OCI-LY7 (cell line): ENCODE data around the gene VWF. TPM values are rescaled to one million over a fixed set of nuclear protein-coding genes. Genes with fewer than 3 reads are reported as not detected.
"Not testable (repeated sequence)": the region's sequence is repeated elsewhere in the genome, so short reads cannot be mapped to it uniquely, and the experiment has no call there.

ENCODE experiments used
- BruUV-seq: library from RNA; stranded (reverse); fragments of 400-500 nt; replicated peaks from 2 replicates; lab custom pipeline; 2021; lab: Mats Ljungman, UMichigan
- CTCF ChIA-PET: fragments of 300-600 bp; sonication (Branson Sonifier 250); formaldehyde crosslinking; loops from one replicate; lab custom pipeline; 2022; ENCODE audit warnings: antibody characterized with exemption; ENCODE audit not compliant: unreplicated experiment; lab: Charles Lee
- POLR2A ChIA-PET: fragments of 300-600 bp; sonication (Branson Sonifier 250); formaldehyde crosslinking; loops from one replicate; lab custom pipeline; 2022; ENCODE audit warnings: antibody characterized with exemption; lab: Charles Lee
- DNase-seq: peaks from one replicate; pipeline ENCODE4 v3.0.0-alpha.2; 2015; ENCODE audit warnings: low spot score
- H2AFZ ChIP-seq: fragments of 200-600 bp; sonication (generic), shearing (Covaris generic); 2 replicates; pipeline ENCODE4 v1.6.1; 2014; ENCODE audit warnings: mild to moderate bottlenecking, antibody characterized with exemption, low read length, moderate library complexity
- H3K27ac ChIP-seq: fragments of 200-600 bp; sonication (generic); 2 replicates; pipeline ENCODE4 v1.5.1; 2014; ENCODE audit warnings: mixed run types, low read depth, mild to moderate bottlenecking, moderate library complexity, low read length, inconsistent platforms; ENCODE audit not compliant: poor library complexity, severe bottlenecking
- H3K36me3 ChIP-seq: fragments of 200-600 bp; sonication (generic); 2 replicates; pipeline ENCODE4 v1.6.1; 2014; ENCODE audit warnings: mild to moderate bottlenecking, antibody characterized with exemption, low read length, moderate library complexity, mixed read lengths; ENCODE audit not compliant: insufficient read depth
- H3K4me1 ChIP-seq: fragments of 200-600 bp; sonication (generic); 2 replicates; pipeline ENCODE4 v1.5.1; 2014; ENCODE audit warnings: mild to moderate bottlenecking, low read length; ENCODE audit not compliant: insufficient read depth, poor library complexity, severe bottlenecking
- H3K4me2 ChIP-seq: fragments of 200-600 bp; sonication (generic); 2 replicates; pipeline ENCODE4 v1.6.1; 2014; ENCODE audit warnings: mild to moderate bottlenecking, low read length
- H3K4me3 ChIP-seq: fragments of 200-600 bp; sonication (generic); 2 replicates; pipeline ENCODE4 v1.5.1; 2014; ENCODE audit warnings: mild to moderate bottlenecking, low read depth, low read length; ENCODE audit not compliant: poor library complexity, severe bottlenecking
- H3K79me2 ChIP-seq: fragments of 200-600 bp; sonication (generic); 2 replicates; pipeline ENCODE4 v1.6.1; 2016; ENCODE audit warnings: low read depth, mild to moderate bottlenecking, low read length, moderate library complexity, mixed read lengths; ENCODE audit not compliant: insufficient read depth
- H3K9me2 ChIP-seq: fragments of 200-600 bp; sonication (generic); 2 replicates; pipeline ENCODE4 v1.6.1; 2016; ENCODE audit warnings: mild to moderate bottlenecking, low read length, mixed read lengths; ENCODE audit not compliant: insufficient read depth
- H3K9me3 ChIP-seq: fragments of 200-600 bp; sonication (generic); 2 replicates; pipeline ENCODE4 v1.6.1; 2014; ENCODE audit warnings: mild to moderate bottlenecking, mixed run types, low read length, mixed read lengths
- H4K20me1 ChIP-seq: fragments of 200-600 bp; sonication (generic); 2 replicates; pipeline ENCODE4 v1.6.1; 2014; ENCODE audit warnings: mild to moderate bottlenecking, antibody characterized with exemption, low read length, moderate library complexity, mixed read lengths; ENCODE audit not compliant: insufficient read depth
- EZH2phosphoT487 ChIP-seq: fragments of 200-600 bp; sonication (generic); IDR thresholded peaks from 2 replicates; pipeline ENCODE4 v1.6.1; 2018; ENCODE audit warnings: low read depth, borderline replicate concordance, mild to moderate bottlenecking, mixed run types, antibody characterized with exemption, low read length, moderate library complexity, mixed read lengths
- intact Hi-C: fragments of 100-400 bp; cut with micrococcal nuclease; formaldehyde crosslinking; loops from one replicate; pipeline ENCODE4 v1.10.0; 2022; ENCODE audit not compliant: unreplicated experiment
- total RNA-seq, 2 experiments: library from RNA; depleted of rRNA in 1 of 2; stranded (reverse); fragments of >200 nt in 1 of 2; shearing (Covaris generic) in 1 of 2; gene quantifications; 2 replicates each; pipeline ENCODE4 v1.2.3, GENCODE V29; 2014 to 2022
- TF ChIP-seq, protein P1 (sequence below): fragments of 200-600 bp; sonication (generic); conservative IDR thresholded peaks from 2 replicates; pipeline ENCODE4 v1.5.1; 2014; ENCODE audit warnings: mild to moderate bottlenecking, antibody characterized with exemption, low read length, moderate library complexity, mixed read lengths

VWF gene
- total RNA-seq, 2 experiments from 2014 or later = 0.32 TPM; not detected in 1

DNA sequence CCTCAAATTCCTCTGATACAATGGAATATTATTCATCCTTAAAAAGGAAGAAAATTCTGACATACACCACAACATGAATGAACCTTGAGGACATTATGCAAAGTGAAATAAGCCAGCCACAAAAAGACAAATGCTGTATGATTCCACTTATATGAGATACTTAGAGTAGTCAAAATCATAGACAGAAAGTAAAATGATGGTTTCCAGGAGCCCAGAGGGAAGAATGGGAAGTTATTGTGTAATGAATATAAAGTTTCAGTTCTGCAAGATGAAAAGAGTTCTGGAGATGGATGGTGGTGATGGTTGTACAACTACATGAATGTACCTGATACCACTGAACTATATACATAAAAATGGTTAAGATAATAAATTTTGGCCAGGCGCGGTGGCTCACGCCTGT, 18.3 kb downstream of the VWF start:
- H3K27ac ChIP-seq = no peak overlapping the region
- H3K4me1 ChIP-seq = no peaks in the 10 kb centered on the region
- no peaks in the 10 kb centered on the region for H4K20me1 ChIP-seq
- TF ChIP-seq, protein P1, sequence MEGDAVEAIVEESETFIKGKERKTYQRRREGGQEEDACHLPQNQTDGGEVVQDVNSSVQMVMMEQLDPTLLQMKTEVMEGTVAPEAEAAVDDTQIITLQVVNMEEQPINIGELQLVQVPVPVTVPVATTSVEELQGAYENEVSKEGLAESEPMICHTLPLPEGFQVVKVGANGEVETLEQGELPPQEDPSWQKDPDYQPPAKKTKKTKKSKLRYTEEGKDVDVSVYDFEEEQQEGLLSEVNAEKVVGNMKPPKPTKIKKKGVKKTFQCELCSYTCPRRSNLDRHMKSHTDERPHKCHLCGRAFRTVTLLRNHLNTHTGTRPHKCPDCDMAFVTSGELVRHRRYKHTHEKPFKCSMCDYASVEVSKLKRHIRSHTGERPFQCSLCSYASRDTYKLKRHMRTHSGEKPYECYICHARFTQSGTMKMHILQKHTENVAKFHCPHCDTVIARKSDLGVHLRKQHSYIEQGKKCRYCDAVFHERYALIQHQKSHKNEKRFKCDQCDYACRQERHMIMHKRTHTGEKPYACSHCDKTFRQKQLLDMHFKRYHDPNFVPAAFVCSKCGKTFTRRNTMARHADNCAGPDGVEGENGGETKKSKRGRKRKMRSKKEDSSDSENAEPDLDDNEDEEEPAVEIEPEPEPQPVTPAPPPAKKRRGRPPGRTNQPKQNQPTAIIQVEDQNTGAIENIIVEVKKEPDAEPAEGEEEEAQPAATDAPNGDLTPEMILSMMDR = no peak
- no peak for TF ChIP-seq EZH2phosphoT487
- DNase-seq = no peak
- ChIA-PET POLR2A (no interaction called here), CTCF (no interaction called here)
- H3K4me2 ChIP-seq = no peak overlapping the region
- no peaks in the 10 kb centered on the region for H3K36me3 ChIP-seq
- no peak overlapping the region for H2AFZ ChIP-seq
- H3K9me3 ChIP-seq = no peaks in the 10 kb centered on the region
- H3K4me3 ChIP-seq = no peak overlapping the region
- H3K9me2 ChIP-seq = no peaks in the 10 kb centered on the region
- no TSS peak for BruUV-seq
- no peaks in the 10 kb centered on the region for H3K79me2 ChIP-seq
- intact Hi-C loops = no loop called here

DNA sequence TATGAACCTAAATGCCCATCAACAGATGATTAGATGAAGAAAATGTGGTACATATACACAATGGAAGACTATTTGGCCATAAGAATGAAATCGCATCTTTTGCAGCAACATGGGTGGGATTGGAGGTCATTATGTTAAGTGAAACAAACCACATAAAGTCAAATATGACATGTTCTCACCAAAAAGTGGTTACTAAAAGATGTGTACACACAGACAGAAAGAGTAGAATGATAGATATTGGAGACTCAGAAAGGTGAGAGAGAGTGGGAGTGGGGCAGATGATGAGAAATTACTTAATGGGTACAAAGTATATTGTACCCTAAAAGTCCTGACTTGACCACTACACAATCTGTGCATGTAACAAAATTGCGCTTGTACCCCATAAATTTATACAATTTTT, 19.6 kb downstream of the VWF start:
- H3K9me3 ChIP-seq = no peaks in the 10 kb centered on the region
- no peak overlapping the region for H3K27ac ChIP-seq
- ChIA-PET CTCF (no interaction called here), POLR2A (no interaction called here)
- no peaks in the 10 kb centered on the region for H3K9me2 ChIP-seq
- H3K36me3 ChIP-seq = no peaks in the 10 kb centered on the region
- no peak overlapping the region for H3K4me3 ChIP-seq
- no TSS peak for BruUV-seq
- no peak for TF ChIP-seq EZH2phosphoT487
- TF ChIP-seq, protein P1 = no peak
- no peak overlapping the region for H3K4me2 ChIP-seq
- no peak for DNase-seq
- no peaks in the 10 kb centered on the region for H4K20me1 ChIP-seq
- intact Hi-C loops = no loop called here
- no peaks in the 10 kb centered on the region for H3K4me1 ChIP-seq
- no peak overlapping the region for H2AFZ ChIP-seq
- no peaks in the 10 kb centered on the region for H3K79me2 ChIP-seq

DNA sequence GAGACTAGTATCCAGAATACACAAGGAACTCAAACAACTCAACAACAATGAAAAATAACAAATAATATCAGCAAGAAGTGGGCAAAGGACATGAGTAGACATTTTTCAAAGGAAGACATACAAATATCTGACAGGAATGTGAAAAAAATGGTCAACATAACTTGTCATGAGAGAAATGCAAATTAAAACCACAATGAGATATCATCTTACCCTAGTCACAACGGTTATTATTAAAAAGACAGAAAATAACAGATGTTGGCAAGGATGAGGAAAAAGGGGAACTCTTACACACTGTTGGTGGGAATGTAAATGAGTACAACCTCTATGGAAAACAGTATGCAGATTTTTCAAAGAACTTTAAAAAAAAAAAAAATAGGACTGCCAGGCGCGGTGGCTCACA, 20.4 kb downstream of the VWF start:
- H3K4me3 ChIP-seq = no peak overlapping the region
- ChIA-PET CTCF (no interaction called here), POLR2A (no interaction called here)
- no TSS peak for BruUV-seq
- H3K36me3 ChIP-seq = no peaks in the 10 kb centered on the region
- H2AFZ ChIP-seq = no peak overlapping the region
- TF ChIP-seq, protein P1 = no peak
- no peak for TF ChIP-seq EZH2phosphoT487
- DNase-seq = peak; percentile 6
- H3K4me1 ChIP-seq = no peaks in the 10 kb centered on the region
- intact Hi-C loops = no loop called here
- no peaks in the 10 kb centered on the region for H4K20me1 ChIP-seq
- H3K9me2 ChIP-seq = no peaks in the 10 kb centered on the region
- no peak overlapping the region for H3K4me2 ChIP-seq
- no peaks in the 10 kb centered on the region for H3K9me3 ChIP-seq
- H3K27ac ChIP-seq = no peak overlapping the region
- no peaks in the 10 kb centered on the region for H3K79me2 ChIP-seq

DNA sequence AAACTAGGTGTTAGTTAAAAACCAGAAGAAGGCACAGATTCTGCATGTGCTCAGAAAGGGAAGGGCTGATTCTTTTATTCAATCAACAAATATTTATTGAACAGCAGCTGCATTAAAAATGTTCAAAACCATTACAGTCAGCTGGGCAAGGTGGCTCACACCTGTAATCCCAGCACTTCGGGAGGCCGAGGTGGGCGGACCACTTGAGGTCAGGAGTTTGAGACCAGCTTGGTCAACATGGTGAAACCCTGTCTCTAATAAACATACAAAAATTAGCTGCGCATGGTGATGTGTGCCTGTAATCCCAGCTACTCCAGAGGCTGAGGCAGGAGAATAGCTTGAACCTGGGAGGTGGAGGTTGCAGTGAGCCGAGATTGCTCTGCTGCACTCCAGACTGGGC, 22.4 kb downstream of the VWF start:
- POLR2A ChIA-PET, H3K79me2 ChIP-seq, intact Hi-C loops, H3K9me3 ChIP-seq, H3K27ac ChIP-seq, H3K4me2 ChIP-seq, CTCF ChIA-PET, H3K4me1 ChIP-seq, H3K36me3 ChIP-seq, H3K9me2 ChIP-seq, H4K20me1 ChIP-seq, BruUV-seq, H3K4me3 ChIP-seq, DNase-seq, H2AFZ ChIP-seq: not testable (repeated sequence)
